GM12878 (cell line): ENCODE data around the gene CYB5B. TPM values are rescaled to one million over a fixed set of nuclear protein-coding genes. Genes with fewer than 3 reads are reported as not detected.

Source experiments
- CEBPB ChIP-seq, 2 experiments: fragments of 150-350 bp in 1 of 2; IDR thresholded peaks; 2 replicates each; pipeline ENCODE4 v1.6.1; 2012 to 2014; ENCODE audit warnings: low read depth in 2 of 2, low read length in 2 of 2, borderline replicate concordance in 1 of 2, inconsistent platforms in 1 of 2
- CHD4 ChIP-seq: fragments of 200-600 bp; sonication (generic); IDR thresholded peaks from 2 replicates; pipeline ENCODE4 v1.6.1; 2016; ENCODE audit warnings: mild to moderate bottlenecking
- DPF2 ChIP-seq: fragments of 450-650 bp; IDR thresholded peaks from 2 replicates; pipeline ENCODE4 v1.6.1; 2017; ENCODE audit warnings: mild to moderate bottlenecking
- EED ChIP-seq: sonication (generic); IDR thresholded peaks from 2 replicates; pipeline ENCODE4 v1.6.1; 2016; ENCODE audit warnings: antibody characterized with exemption, low read depth
- ESRRA ChIP-seq: IDR thresholded peaks from 2 replicates; pipeline ENCODE4 v1.6.1; 2012; ENCODE audit warnings: mild to moderate bottlenecking, low read length, improper control_type of control experiment
- FOXM1 ChIP-seq: IDR thresholded peaks from 2 replicates; pipeline ENCODE4 v1.6.1; 2012; ENCODE audit warnings: low read depth, mild to moderate bottlenecking, inconsistent platforms, low read length, moderate library complexity
- HDAC2 ChIP-seq: fragments of 200-600 bp; sonication (generic); IDR thresholded peaks from 2 replicates; pipeline ENCODE4 v1.6.1; 2017
- HDAC6 ChIP-seq: fragments of 200-600 bp; sonication (generic); IDR thresholded peaks from one replicate; pipeline ENCODE4 v1.8.0; 2017; ENCODE audit warnings: antibody characterized with exemption; ENCODE audit not compliant: unreplicated experiment
- IKZF2 ChIP-seq, 2 experiments: fragments of 450-650 bp; IDR thresholded peaks; 2 replicates each; pipeline ENCODE4 v1.6.1; 2017; ENCODE audit warnings: mild to moderate bottlenecking in 2 of 2, moderate library complexity in 2 of 2
- IRF4 ChIP-seq: IDR thresholded peaks from 2 replicates; pipeline ENCODE4 v1.6.1; 2011; ENCODE audit warnings: low read depth, low read length
- JUNB ChIP-seq: IDR thresholded peaks from 2 replicates; pipeline ENCODE4 v1.6.1; 2016; ENCODE audit warnings: antibody characterized with exemption, mild to moderate bottlenecking
- NRF1 ChIP-seq: conservative IDR thresholded peaks from 2 replicates; pipeline ENCODE4 v1.6.1; 2011; ENCODE audit warnings: mild to moderate bottlenecking, low read depth, low read length, improper control_type of control experiment
- RBBP5 ChIP-seq: fragments of 200-600 bp; sonication (generic); conservative IDR thresholded peaks from 2 replicates; pipeline ENCODE4 v1.6.1; 2016
- RCOR1 ChIP-seq: conservative IDR thresholded peaks from 2 replicates; pipeline ENCODE4 v1.6.1; 2012; ENCODE audit warnings: low read depth, low read length, improper control_type of control experiment
- RELA ChIP-seq: fragments of 450-650 bp; IDR thresholded peaks from 2 replicates; pipeline ENCODE4 v1.8.0; 2014; ENCODE audit warnings: borderline replicate concordance; ENCODE audit not compliant: partially characterized antibody
- RFX5 ChIP-seq: IDR thresholded peaks from 2 replicates; pipeline ENCODE4 v1.6.1; 2011; ENCODE audit warnings: low read depth, low read length, improper control_type of control experiment
- SMAD5 ChIP-seq: IDR thresholded peaks from 2 replicates; pipeline ENCODE4 v1.6.1; 2016; ENCODE audit warnings: antibody characterized with exemption, low read depth
- SMC3 ChIP-seq: IDR thresholded peaks from 2 replicates; pipeline ENCODE4 v1.6.1; 2011; ENCODE audit warnings: low read length, improper control_type of control experiment, borderline replicate concordance
- TARDBP ChIP-seq: IDR thresholded peaks from 2 replicates; pipeline ENCODE4 v1.6.1; 2016; ENCODE audit warnings: borderline replicate concordance
- TCF12 ChIP-seq: IDR thresholded peaks from 2 replicates; pipeline ENCODE4 v1.6.1; 2011; ENCODE audit warnings: low read depth, mild to moderate bottlenecking, low read length
- ZNF274 ChIP-seq: IDR thresholded peaks from one replicate; pipeline ENCODE4 v1.8.0; 2011; ENCODE audit not compliant: insufficient read length, insufficient read depth
- ZSCAN29 ChIP-seq: fragments of 450-650 bp; IDR thresholded peaks from 2 replicates; pipeline ENCODE4 v1.6.1; 2017; ENCODE audit warnings: mild to moderate bottlenecking, moderate library complexity
- polyA plus RNA-seq, 11 experiments: library from polyadenylated mRNA; depleted of rRNA in 4 of 11; unstranded in 6 of 11; stranded (reverse) in 5 of 11; fragments of >200 nt; fragmentation: Nextera tagmentation in 4 of 11; fragmentation: Illumina TruSeq in 1 of 11; extraction: Ambion mirVana in 4 of 11; extraction: Trizol in 1 of 11; gene quantifications; 1 replicate in 1 of 11; 2 replicates in 10 of 11; pipeline versions ENCODE4 v1.2.1 to v1.2.3, GENCODE V29; 2011 to 2016; ENCODE audit warnings: inconsistent platforms in 2 of 11, missing spikeins in 2 of 11, low read depth in 1 of 11
- total RNA-seq, 4 experiments: library from RNA; depleted of rRNA in 3 of 4; stranded (reverse); fragments of >200 nt in 3 of 4; fragmentation: Illumina TruSeq in 1 of 4; extraction: Trizol in 1 of 4; gene quantifications; 2 replicates each; pipeline versions ENCODE4 v1.2.1 to v1.2.3, GENCODE V29; 2013 to 2021
- TF ChIP-seq, protein P1 (sequence below): IDR thresholded peaks from 2 replicates; pipeline ENCODE4 v1.6.1; 2011; ENCODE audit warnings: low read depth, low read length, improper control_type of control experiment, borderline replicate concordance
- TF ChIP-seq, protein P2 (sequence below): IDR thresholded peaks from 2 replicates; pipeline ENCODE4 v1.6.1; 2012; ENCODE audit warnings: low read length, inconsistent platforms
- TF ChIP-seq, protein P3 (sequence below): fragments of 450-650 bp; formaldehyde crosslinking; IDR thresholded peaks from 2 replicates; pipeline ENCODE4 v1.5.0; 2022; ENCODE audit warnings: mild to moderate bottlenecking, missing genetic modification characterization

Gene CYB5B
- total and polyA plus RNA-seq, 10 of the 15 experiments (the other 5 are each of a cell fraction or from before 2014, with no cell fraction given) = 145 to 305 (median 179) TPM

GRCh38 chr16:69501956-69502745 is 77.7 kb downstream of the CYB5B start (continued):
- TF ChIP-seq, protein P1, sequence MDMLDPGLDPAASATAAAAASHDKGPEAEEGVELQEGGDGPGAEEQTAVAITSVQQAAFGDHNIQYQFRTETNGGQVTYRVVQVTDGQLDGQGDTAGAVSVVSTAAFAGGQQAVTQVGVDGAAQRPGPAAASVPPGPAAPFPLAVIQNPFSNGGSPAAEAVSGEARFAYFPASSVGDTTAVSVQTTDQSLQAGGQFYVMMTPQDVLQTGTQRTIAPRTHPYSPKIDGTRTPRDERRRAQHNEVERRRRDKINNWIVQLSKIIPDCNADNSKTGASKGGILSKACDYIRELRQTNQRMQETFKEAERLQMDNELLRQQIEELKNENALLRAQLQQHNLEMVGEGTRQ = no peak
- TF ChIP-seq, protein P2, sequence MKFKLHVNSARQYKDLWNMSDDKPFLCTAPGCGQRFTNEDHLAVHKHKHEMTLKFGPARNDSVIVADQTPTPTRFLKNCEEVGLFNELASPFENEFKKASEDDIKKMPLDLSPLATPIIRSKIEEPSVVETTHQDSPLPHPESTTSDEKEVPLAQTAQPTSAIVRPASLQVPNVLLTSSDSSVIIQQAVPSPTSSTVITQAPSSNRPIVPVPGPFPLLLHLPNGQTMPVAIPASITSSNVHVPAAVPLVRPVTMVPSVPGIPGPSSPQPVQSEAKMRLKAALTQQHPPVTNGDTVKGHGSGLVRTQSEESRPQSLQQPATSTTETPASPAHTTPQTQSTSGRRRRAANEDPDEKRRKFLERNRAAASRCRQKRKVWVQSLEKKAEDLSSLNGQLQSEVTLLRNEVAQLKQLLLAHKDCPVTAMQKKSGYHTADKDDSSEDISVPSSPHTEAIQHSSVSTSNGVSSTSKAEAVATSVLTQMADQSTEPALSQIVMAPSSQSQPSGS = no peak
- TF ChIP-seq DPF2 = peak; percentile 39; the same call in 1 of the 2 replicates
- TF ChIP-seq SMC3 = no peak; the same call in 1 of the 2 replicates
- no peak for TF ChIP-seq IRF4
- no peak for TF ChIP-seq ZNF274
- TF ChIP-seq ZSCAN29 = no peak
- TF ChIP-seq SMAD5 = no peak
- TF ChIP-seq CEBPB (IDR thresholded peaks at IDR 0.05; ENCODE audit: borderline replicate concordance in 1 of 2, low read depth in 2 of 2, low read length in 2 of 2) = peak in 1 of 2 experiments; percentile 90; a peak in 2 of 4 replicates
- no peak for TF ChIP-seq RBBP5
- TF ChIP-seq HDAC6 = no peak
- TF ChIP-seq, protein P3, sequence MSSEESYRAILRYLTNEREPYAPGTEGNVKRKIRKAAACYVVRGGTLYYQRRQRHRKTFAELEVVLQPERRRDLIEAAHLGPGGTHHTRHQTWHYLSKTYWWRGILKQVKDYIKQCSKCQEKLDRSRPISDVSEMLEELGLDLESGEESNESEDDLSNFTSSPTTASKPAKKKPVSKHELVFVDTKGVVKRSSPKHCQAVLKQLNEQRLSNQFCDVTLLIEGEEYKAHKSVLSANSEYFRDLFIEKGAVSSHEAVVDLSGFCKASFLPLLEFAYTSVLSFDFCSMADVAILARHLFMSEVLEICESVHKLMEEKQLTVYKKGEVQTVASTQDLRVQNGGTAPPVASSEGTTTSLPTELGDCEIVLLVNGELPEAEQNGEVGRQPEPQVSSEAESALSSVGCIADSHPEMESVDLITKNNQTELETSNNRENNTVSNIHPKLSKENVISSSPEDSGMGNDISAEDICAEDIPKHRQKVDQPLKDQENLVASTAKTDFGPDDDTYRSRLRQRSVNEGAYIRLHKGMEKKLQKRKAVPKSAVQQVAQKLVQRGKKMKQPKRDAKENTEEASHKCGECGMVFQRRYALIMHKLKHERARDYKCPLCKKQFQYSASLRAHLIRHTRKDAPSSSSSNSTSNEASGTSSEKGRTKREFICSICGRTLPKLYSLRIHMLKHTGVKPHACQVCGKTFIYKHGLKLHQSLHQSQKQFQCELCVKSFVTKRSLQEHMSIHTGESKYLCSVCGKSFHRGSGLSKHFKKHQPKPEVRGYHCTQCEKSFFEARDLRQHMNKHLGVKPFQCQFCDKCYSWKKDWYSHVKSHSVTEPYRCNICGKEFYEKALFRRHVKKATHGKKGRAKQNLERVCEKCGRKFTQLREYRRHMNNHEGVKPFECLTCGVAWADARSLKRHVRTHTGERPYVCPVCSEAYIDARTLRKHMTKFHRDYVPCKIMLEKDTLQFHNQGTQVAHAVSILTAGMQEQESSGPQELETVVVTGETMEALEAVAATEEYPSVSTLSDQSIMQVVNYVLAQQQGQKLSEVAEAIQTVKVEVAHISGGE = no peak
- TF ChIP-seq ESRRA = no peak
- no peak for TF ChIP-seq RELA
- TF ChIP-seq RCOR1 = no peak
- TF ChIP-seq IKZF2 (IDR thresholded peaks at IDR 0.05) = peak; percentile 65 to 74; a peak in 3 of 4 replicates
- TF ChIP-seq HDAC2 = no peak
- TF ChIP-seq NRF1 = no peak
- TF ChIP-seq RFX5 = no peak
- TF ChIP-seq TCF12 = no peak
- TF ChIP-seq TARDBP = no peak
- peak; percentile 9; the same call in 1 of the 2 replicates for TF ChIP-seq JUNB
- peak; percentile 34; the same call in 1 of the 2 replicates for TF ChIP-seq EED
- TF ChIP-seq FOXM1 = no peak
- TF ChIP-seq CHD4 = no peak
